ENCODE results near the gene HOXA7.
A peak's percentile ranks its signal among the peaks of the same experiment; 100 is the strongest.

The HOXA7 gene

DNA sequence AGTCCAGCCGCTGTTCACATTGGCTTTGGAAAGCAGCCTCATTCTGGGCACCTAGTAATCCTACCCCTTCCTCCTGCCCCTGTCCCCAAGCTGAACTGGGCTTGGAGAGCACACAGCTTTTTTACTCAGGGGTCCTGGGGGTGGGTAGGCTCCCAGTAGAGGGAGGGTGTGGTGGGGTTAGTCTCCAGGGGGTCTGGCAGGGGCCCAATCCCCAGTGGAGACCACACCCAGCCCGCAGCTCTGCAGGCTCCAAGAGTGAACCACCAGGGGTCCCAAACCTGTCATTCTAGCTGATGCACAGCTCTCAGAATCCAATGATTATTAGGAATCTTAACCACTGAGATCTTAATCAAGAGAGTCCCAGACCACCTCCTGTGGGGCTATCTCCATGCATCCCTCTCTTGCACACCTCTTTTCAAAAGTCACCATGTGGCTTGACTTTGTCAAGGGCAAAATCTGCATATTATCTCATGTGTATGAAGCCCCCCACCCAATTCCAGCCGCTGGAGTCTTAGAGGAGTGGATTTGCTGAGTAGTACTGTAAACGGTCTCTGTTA lies 25.9 kb upstream of the HOXA7 start:
- DNase-seq (ENCODE audit: low read depth in 2 of 2): no peak

- no peak for DNase-seq (ENCODE audit: low read depth in 2 of 2)
Measured at GRCh38 chr7:27181795-27182275, 25.4 kb upstream of the HOXA7 start.

GRCh38 chr7:27180431-27181420 lies 24.3 kb upstream of the HOXA7 start:
- DNase-seq (ENCODE audit: low read depth in 2 of 2): no peak

- peak; percentile 82 to 83 for DNase-seq (ENCODE audit: low read depth in 2 of 2)
Measured at GRCh38 chr7:27179503-27180430, 23.3 kb upstream of the HOXA7 start.

- DNase-seq (ENCODE audit: low read depth in 2 of 2): no peak
Measured at GRCh38 chr7:27179030-27179429, 22.6 kb upstream of the HOXA7 start.

- DNase-seq (ENCODE audit: low read depth in 2 of 2): no peak
Measured at GRCh38 chr7:27178366-27178765, 21.9 kb upstream of the HOXA7 start.

DNA sequence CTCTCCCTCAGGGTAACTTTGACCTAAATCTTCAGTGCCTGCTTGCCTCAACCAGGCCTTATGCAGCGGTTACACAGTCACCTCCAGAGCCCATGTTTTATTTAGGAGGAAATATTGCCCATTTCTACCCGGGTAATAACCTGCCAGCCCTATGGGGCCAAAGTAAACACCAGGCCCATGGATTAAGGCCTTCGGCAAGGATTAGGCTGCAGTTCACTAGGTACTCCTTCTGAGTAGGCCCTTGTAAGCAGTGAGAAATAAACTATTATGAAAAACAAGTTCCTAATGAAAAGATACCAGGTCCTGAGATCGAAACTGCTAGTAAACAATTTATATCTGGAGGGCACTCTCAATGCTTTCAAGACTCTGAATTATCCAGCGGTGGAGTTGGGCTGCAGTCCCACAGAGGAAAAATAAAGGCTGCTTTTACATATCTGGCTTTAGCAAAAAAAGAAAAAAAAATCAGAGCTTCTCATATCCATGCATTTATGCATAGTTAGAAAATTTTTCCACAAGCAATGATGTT lies 21.4 kb upstream of the HOXA7 start:
- no peak for DNase-seq (ENCODE audit: low read depth in 2 of 2)

GRCh38 chr7:27176962-27177794 lies 20.7 kb upstream of the HOXA7 start:
- DNase-seq (ENCODE audit: low read depth in 2 of 2): no peak

DNA sequence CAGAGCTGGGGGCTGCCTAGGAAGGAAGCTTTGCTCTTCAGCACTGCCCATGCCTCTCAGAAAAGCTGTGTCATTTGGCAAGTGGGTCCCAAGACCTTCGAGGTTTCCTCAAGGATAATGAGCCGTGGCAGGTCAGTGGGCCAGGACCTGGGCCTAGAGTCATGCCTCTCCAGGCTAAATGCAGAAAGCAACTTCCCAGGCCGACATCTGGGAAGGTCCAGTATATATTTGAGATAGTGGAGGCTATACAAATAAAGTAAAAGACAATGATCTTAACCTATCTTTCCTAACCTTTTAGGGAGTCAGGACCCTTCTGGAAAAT lies 20.0 kb upstream of the HOXA7 start:
- DNase-seq (ENCODE audit: low read depth in 2 of 2): no peak

- DNase-seq (ENCODE audit: low read depth in 2 of 2): no peak
Measured at GRCh38 chr7:27175626-27176523, 19.4 kb upstream of the HOXA7 start.

DNA sequence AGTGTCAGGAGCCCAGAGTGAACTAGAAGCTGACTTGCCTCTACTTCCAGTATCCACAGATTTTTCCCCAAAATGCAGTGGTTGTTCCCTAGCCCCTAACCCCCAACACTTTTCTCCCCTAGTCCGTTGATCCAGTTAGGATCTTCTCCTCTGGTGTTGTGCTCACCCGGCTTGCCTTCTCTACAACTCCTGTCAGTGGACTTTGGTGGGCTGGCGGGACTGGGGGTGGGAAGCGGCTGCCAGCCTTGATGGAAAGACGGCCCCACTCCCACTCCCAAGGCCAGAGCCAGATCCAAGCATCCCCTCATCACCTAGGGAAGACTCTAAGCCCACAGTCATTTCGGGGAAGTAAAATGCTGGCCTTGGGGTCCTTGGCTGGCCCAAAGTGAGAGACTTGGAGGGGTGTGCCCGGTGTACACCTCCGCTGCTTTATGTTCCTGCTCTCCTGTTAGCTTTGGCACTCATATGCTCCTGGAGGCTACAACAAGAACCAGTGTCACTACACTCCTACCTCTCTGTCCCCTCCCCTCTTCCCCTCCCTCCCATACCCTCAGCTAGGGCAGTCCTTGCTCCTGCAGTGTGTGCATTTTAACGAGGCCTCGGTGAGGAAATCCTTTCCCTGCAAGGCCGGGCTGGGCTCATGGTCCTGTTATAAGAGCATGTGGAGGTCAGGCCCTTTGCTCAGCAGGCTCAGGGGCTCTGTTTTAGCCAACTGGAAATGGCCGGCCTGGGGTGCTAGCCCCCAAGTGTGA lies 18.6 kb upstream of the HOXA7 start:
- DNase-seq (ENCODE audit: low read depth in 2 of 2): no peak

- DNase-seq (ENCODE audit: low read depth in 2 of 2): peak; percentile 78 to 80
Measured at GRCh38 chr7:27173956-27174873, 17.7 kb upstream of the HOXA7 start, which contains the start of gene HOXA10. Gene HOXA10, minus strand, starts transcription at chr7:27174320. Its CDS starts 14 bp downstream, at chr7:27174306.

GRCh38 chr7:27173511-27173955 lies 17.1 kb upstream of the HOXA7 start:
- no peak for DNase-seq (ENCODE audit: low read depth in 2 of 2)

GRCh38 chr7:27172823-27173510 lies 16.5 kb upstream of the HOXA7 start:
- peak in 1 of 2 experiments; percentile 73 for DNase-seq (ENCODE audit: low read depth in 2 of 2)

GRCh38 chr7:27172315-27172774 lies 15.9 kb upstream of the HOXA7 start:
- DNase-seq (ENCODE audit: low read depth in 2 of 2): no peak

DNA sequence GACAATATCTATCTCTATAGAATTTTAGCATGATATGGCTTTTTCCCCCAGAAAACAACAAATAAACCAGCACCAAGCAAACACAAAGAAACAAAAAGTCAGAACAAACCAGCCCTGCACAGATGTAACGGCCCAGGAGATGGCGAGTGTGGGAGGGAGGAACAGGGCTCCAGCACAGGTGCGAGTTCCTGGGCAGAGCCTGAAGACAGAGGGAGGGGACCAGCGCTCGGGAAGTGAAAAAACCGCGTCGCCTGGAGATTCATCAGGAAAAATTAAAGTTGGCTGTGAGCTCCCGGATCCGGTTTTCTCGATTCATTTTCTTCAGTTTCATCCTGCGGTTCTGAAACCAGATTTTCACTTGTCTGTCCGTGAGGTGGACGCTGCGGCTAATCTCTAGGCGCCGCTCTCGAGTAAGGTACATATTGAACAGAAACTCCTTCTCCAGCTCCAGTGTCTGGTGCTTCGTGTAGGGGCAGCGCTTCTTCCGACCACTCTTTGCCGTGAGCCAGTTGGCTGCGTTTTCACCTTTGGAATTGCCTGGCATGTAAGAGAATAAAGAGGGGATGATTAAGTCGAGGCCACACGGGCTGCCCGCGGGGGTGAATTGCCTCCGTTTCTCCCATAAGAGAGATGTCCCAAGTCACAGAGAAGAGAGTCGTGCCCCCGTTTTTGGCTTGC lies 15.3 kb upstream of the HOXA7 start:
- DNase-seq (ENCODE audit: low read depth in 2 of 2): no peak

DNA sequence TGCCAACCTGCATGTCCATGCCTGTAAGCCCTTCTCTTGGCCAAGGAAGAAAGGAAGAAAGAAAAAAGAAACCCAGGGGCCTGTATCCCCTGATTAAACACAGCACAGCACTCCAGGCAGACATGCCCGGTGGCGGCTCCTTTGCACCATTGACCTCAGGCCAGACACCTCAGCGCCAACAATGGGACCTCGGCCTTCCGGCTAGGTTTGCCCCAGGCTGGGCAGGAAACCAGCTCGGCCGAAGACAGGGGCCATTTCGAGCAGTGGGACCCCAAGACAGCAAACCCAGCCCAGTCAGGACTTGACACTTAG lies 14.8 kb upstream of the HOXA7 start:
- DNase-seq (ENCODE audit: low read depth in 2 of 2): no peak
